Measurements from ENCODE around the gene CBLIF.
"Not testable (repeated sequence)": the region's sequence is repeated elsewhere in the genome, so short reads cannot be mapped to it uniquely, and the experiment has no call there.

Gene CBLIF

DNA sequence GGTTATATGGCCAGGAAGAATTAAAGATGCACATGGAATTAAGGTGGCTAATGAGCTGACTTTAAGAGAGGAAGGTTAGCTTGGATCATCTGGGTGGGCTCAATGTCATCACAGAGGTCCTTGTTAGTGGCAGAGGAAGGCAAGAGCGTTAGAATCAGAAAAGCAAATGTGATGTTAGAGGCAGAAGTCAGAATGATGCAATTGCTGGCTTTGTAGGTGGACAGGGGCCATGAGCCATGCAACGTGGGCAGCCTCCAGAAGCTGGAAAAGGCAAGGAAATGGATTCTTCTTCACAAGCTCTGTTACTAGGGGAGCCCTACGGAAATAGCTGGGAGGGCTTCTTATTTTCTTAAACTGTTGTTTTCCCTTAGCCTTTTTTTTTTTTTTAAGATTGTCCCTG is 2.3 kb upstream of the CBLIF start:
- DNase-seq, result no peak

DNA sequence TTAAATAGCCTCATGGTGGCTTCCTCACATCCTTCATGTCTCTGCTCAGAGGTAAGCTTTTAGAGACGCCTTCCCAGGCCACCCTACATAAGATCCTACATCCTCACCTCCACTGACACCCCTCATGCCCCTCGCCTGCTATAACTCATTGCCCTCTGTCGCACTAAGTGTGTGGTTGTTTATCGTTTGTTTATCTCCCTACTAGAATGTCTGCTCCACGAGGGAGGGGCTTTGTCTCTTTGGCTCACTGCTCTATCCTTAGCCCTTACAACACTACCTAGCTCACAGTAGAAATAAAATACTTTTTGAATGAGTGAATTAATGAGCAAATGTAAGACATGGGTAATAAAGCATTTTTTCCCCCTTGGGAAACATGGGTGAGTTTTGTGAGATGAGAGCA is 1.3 kb upstream of the CBLIF start:
- no peak for DNase-seq

DNA sequence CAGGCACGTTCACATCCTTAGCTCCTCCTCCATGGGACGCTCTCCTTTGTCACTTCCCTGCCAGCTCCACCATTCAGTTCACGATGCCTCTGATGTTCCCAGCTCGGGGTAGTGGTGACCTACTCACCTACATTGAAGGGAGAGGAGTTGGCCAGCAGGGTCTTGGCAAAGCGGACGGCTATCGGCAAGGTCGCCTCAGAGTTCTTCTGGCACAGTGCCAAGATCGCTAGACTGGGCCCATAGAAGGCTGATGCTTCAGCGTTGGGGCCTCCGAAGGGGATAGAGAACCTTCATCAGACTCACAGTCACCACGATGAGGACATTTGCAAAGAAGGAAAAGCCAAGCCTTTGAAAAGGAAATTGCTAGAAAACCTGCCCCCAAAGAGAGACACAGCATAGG is 3.0 kb downstream of the CBLIF start:
- DNase-seq, result no peak

DNA sequence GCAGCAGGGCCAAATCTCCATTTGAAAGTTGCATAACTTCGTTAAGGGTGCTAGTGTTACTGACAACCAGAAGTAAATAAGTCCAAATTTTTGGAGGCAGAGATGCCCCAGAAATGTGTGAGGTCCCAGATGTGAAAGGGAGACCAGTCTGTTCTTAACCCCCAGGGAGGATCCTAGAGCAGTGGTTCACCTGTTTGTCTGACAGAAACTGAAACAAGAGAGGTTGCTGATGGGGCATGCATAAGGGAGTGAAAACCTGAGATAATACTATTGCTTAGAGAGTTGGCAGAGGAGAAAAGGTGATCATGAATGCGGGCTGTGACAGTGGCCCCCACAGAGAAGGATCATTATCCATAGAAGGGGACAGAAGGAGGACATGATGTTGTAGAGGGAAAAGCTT is 3.8 kb downstream of the CBLIF start:
- DNase-seq, result no peak

DNA sequence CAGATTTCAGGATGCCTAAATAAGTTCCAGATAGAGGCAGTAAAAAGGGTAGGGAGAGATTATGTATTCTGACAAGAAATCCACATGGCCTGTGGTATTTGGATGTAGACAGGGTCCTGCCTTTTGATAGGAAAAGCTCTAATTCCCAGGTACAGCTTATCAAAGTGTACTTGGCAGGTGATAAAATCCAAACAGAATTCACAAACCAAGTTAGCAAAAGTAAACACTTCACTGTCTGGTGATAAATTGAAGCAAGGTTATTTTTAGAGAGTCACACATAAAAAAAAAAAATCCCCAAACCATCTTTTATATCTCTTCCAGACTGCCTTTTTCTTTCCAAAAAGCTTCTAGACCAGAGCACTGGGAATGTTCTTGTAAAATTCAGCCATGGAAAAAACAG is 5.7 kb downstream of the CBLIF start:
- no peak for DNase-seq

DNA sequence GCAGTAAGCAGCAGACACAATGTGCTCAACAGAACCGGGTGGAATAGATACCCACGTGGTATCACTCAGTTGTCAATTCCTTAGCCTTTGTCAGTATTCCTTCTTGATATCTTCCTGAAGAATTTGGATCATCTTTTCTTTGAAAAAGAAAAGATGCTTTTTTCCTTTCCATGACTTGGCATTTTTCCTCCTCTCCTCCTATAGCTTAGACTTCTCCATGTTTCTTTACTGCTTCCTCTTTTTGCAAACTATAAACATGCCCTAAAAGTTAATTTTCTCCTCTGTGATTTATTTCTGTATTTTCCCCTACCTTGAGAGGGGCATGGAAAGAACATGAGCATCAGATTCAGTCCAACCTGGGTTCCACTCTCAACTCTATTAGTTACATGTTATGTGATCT is 11.7 kb downstream of the CBLIF start:
- no peak for DNase-seq

DNA sequence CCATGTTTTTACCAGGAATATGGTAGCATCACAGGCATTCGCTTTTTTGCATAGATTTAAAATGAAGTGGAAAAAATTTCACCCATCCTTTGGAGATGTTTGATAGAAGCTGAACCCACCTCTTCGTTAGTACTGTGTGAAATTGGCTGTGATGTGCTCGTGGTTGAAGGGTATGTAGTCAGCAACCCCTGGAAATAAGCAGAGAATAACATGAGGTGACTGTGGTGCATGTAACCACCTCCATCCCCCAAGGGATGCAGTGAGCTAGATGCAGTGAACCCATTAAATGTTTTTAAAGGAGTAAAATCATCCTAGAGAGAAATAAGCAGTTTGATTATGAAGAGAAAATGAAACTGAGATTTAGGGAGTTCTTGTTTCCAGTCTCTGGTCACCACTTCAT is 15.9 kb downstream of the CBLIF start:
- no peak for DNase-seq

DNA sequence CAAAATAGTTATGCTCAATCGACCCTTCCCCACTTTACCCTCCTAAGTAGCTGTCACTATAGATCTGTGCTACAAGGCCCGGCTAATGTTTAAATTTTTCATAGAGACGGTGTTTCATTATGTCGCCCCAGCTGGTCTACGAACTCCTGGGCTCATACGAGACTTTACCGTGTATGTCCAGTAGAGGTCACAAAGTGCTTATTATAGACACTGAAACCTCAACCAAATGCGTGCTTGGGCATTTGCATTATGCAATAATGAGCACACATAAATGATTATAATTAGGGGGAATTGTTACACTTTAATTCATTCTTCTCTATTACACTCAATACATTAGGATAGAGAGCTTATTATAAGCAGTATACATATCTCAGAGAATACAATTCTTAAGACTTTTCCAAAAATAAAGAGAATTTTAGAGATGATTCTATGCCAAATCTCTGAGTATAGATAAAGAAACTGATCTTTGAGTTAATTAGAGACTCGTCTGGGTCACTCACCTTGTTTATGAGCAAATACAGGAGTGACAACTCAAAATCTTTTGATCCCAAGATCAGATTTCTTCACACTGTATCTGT is 22.2 kb downstream of the CBLIF start:
- DNase-seq, result no peak

DNA sequence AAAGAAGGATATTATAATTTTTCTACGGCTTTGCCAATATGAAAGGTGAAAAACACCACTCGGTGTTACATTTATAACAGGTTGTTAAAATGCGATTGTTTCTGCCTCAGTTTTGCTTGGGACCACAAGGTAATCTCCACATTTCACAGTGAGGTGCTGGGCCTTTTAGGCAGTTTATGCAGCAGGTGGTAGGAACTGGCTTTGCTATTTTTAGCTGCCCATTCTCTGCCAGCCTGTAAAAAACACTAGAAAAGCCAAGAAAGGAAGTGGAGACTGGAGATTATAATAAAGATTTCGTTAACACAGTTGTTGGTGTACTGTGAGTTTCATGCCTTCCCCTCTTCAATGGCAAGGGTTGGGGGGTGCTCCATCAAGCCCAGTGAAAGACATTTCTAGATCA is 26.7 kb downstream of the CBLIF start:
- no peak for DNase-seq

DNA sequence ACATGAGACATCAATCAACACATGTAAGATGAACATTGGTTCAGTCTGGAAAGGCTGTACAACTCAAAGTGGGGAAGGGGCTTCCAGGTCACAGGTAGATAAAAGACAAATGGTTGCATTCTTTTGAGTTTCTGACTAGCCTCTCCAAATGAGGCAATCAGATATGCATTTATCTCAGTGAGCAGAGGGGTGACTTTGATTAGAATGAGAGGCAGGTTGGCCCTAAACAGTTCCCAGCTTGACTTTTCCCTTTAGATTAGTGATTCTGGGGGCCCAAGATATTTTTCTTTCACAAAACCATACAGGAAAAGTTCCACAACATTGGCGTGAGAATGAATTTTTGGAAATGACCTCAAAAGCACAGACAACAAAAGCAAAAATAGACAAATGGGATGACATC is 28.9 kb downstream of the CBLIF start:
- DNase-seq, result not testable (repeated sequence)

DNA sequence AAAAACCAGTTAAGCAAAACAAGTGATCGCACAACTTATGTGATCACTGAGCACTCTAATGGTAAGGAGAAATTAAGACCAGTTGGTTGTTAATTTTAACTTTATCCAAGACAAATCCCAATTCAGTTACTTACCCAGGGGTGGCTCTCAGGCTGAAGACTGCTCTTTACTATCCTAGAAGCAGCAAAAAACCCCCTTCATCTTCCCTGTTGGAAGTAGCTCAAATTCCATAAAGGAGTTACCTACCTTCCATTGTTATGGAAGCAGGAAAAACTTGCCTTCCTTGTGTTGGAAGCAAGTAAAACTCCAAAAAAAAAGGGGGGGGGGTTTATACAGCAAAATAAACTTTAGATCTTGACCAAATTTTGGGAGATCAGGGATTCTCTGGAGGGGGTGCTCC is 29.5 kb downstream of the CBLIF start:
- DNase-seq, result no peak

DNA sequence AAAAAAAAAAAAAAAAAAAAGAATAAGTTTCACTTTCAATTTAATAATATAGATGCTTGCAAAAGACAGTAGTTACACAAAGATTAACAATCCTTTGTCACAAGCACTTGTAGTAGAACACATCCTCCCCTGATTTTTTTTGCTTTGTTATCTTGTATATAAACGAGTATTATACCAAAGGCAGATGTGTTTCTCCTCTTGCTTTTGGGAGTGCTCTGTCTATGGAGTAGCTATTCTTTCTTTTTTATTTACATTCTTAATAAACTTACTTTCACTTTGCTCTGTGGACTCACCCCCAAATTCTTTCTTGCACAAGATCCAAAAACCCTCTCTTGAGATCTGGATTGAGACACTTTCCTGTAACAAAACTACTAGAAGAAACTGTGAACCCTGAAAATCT is 31.3 kb downstream of the CBLIF start:
- no peak for DNase-seq

DNA sequence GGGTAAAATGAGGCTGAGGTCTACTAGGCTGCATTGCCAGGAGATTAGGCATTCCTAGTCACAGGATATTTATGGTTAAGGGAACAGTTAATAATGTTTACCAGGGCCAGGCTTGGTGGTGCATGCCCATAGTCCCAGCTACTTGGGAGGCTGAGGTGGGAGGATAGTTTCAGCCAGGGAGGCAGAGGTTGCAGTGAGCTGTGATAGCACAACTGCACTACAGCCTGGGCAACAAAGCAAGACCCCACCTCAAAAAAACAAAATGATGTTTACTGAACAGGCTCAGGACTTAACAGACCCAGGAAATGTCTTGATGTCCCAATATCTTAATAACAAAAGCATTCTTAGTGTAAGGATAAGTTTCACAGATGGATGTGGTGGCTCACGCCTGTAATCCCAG is 31.9 kb downstream of the CBLIF start:
- no peak for DNase-seq

DNA sequence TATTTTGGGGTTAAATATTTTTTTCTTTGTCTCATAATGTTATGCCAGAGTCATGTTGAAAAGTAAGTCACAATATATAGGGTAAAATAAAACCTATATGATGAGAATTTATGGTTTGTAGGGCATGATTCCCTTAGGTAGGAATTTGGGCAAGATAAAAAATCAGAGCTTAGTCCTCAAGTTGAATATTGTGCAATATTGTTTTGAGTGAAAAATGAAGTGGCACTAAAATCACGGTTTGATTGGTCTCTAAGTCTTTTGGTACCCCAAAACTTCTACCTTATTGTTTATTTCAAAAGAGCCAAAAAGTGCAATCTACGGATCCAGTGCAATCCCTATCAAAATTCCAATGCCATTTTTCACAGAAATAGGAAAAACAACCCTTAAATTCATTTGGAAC is 33.1 kb downstream of the CBLIF start:
- no peak for DNase-seq

DNA sequence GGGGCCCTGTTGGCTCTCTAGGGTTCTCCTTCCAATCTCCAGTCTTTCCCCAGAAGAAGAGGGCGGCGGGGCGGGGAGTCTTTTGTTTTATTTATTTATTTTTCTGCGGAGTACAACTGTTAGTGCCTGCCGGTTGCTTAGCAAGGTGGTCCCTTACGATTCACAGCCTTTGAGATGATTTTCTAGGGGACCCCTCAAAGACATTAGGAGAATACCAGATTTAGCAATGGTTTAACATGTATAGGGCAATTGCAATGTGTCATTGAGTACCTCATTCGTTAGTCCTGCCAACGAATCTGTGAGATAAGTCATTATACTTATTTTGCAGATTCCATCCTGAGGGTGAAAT is 34.4 kb downstream of the CBLIF start:
- DNase-seq, result no peak

DNA sequence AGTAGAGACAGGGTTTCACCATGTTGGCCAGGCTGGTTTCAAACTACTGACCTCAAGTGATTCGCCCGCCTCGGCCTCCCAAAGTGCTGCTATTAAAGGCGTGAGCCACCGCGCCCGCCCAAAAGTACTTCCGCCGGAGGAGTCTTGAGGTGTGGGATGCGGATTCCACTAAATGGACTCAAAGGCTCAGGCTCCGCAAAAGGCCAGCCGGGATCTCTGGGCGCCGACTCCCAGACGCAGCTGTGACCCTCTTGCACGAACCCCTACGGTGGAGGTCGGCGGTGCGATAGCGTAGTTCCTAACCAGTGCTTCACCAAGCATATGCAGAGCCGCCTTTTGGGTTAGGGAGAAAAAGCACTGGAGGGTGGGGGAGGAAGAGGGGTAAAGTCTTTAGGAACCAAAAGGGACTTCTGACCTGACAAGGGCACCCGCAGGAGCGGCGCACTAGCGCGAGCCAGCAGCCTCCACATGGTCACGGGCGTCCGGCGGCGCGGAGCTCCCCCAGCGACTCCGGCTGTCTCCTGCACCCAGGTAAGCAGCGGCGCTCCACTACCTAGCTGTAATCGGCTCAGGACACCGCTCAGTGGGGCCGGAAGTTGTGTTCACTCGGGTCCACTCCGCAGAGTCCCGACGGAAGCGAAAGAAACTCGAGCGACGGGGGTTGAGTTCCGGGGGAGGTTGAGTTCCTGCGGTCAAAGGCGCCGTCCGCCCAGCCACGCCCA is 34.9 kb downstream of the CBLIF start, which contains the start of gene MRPL16:
Gene MRPL16 (minus strand): TSS at position 590 of the 722 bp plus-strand sequence. CDS start 120 bp downstream, at position 470.
- DNase-seq, result peak; percentile 86

DNA sequence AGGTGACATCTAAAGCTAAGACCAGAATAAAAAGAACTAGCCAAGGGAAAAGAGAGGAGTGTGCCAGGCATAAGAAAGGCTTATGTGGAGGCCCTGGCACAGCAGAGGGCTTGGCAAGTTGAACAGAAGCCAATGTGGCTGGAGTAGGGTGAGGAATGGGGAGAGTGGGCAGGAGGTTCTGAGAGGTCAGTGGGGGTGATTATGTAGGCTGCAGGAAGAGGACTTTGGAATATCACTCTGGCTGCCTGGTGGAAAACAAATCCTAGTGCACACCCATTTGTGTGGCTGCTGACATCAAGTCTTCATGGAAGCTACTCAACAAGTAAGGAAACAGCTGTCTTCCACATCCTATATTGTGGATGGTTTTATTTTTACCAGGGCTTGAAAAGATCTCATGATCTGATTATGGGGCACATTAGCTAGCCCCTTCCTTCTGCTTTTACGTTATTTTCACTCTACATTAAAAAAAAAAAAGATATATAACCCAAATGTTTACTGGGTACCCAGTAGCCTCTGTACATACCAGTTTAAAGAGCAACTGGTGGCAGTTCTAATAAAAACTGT is 38.2 kb downstream of the CBLIF start:
- no peak for DNase-seq

DNA sequence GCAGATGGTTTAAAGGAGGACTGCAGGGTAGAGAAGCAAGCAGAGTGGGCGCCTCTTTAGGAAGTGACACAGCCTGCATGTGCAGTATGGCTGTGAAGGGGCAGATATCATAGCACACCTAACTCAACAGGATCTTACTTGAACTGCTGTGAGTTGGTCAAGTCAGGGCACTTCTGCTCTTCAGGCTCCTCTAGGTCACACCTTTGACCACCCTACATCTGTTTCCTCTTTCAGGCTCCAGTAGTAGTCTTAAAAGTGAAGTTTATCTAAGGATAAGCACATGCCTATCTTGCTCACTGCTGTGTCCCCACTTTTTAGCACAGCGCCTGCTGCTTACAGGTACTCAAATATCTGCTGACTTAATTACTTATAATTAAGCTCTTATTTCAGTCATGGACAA is 41.2 kb downstream of the CBLIF start:
- no peak for DNase-seq

DNA sequence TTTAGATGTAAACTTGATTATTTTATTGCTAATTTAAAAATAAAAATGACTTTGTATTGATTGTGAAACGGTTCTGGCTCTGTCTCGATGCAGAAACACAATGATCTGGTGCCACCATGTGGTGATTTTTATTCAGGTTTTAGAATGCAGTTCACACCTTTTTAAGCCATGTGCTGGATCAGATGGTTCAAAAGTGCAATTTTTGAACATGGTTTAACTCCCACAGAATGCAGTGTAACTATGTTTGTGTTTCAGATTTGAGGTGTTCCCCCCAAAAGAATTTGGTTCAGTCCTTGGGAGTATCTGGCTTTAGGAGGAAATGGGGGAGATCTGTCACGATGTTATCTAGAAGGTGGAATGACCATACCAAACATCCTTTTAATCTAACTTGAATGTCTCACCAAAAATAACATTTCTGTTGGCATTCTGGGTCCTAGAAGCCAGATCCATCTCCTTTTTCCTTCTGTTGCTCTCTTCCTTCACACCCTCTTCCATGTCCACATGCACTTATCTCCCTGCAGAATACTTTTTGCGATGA is 42.6 kb downstream of the CBLIF start:
- peak; percentile 35 for DNase-seq

DNA sequence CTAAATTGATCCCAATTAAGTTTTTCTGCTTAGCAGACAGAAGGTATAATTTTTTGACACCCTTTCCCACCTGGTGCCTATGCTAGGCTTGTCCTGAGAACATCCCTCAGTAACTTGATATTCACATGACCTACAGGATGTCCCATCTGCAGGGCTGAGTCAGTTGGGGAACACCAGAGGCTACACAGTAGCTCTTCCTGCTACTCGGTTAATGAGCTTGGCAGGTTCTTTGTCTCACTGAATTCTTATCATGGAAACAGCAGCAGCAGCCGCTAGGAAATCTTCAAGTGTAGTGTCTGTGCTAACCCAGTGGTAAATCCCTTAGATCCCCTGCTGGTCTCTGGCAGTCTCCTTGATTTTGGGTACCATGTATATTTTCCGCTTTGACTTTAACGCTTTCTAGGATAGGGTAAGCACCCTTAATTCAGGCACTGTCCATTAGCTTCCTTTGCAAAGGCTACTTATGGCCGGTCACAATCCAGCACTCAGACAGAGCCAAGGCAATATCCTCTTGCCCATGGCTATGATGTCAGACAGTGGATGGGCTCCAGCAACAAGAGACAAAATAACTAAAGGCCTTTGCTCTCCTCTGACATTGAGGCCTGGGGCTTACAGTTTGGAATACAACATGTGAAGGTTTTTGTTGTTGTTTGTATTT is 43.2 kb downstream of the CBLIF start:
- no peak for DNase-seq

DNA sequence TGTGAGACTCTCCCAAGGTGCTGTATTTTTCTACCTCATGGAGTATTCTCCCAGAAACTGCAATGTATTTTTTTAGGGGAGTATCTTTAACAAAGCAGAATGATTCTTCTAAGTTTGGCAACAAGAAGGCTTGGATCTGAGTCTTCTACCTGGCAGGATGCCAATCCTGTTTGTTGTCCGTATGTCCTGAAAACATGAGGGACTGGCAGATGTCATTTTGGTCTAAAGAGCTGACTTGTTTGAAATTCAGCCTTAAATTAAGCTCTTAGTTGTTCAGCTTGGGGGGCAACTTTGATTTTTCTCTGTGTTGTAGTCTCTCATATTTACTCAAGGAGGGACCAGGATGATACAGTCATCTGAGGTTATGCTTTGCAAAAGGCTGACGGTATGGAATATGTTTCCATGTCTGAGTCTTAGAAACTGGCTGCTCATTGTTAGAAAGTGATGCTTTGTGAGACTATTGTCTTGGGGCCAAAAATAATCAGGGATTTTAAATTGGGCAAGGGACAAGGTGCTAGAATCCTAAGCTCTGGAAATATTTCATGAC is 44.1 kb downstream of the CBLIF start:
- DNase-seq, result no peak

DNA sequence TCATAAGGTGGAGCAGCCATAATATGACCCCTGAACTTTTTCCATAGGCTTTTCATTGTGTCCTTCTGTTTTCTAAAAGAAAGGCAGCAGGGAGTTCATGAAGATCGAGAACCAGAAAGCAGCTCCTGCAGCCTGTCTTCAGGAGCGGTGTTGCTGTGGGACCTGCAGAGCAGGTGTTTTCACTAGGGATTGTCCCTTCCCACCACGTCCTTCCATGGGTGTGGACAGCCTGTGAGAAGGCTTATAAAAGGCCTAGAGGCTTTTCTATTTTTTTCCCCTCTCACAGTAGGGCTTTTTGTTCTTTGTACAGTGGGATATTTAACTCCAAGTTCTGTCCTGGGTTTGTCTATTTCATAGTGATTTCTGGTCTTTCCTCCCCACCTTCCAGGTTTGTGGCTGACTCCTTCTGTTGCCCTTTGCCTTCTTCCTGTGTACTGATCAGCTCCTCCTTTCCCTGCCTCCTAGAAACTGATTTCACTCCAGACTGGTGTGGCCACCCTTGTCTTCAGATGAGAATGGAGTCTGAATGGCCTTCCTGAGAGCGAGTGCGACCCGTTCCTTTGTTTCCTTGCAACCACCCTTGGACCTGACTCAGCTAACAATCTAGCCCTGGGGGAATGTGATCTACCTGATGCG is 44.8 kb downstream of the CBLIF start:
- no peak for DNase-seq

DNA sequence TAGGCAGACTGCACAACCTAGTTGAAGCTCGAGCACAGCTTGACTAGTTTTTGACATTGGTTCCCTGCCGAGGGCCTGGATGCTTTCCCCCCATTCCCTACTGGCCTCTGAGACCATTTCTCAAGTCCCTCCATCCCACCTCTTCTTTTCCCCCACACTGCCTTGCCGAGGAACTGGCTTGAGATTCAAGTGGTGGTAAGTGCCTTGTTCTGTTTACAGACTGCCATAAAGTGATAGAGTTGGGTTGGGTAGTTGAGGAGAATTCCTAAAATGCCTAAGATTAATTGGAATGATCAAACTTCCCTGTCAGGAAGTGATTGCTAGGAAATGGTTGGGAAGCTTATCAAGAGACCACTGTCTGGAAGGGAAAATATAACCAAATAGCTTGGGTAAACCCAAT is 50.9 kb downstream of the CBLIF start:
- DNase-seq, result no peak

All from right kidney (tissue), 1 donor.